H9 (cell line): ENCODE measurements around the gene RSPO1. TPM values are rescaled to one million over a fixed set of nuclear protein-coding genes. Genes with fewer than 3 reads are reported as not detected.

Experiments
- DNase-seq: peaks from one replicate; pipeline ENCODE4 v3.0.0-alpha.2; 2017
- H2AFZ ChIP-seq: one replicate; pipeline ENCODE4 v1.6.1; 2013; ENCODE audit warnings: mild to moderate bottlenecking, low read length, control low read depth, moderate library complexity
- H2AK5ac ChIP-seq: 2 replicates; pipeline ENCODE4 v1.6.1; 2013; ENCODE audit warnings: low read length, control low read depth, mixed read lengths; ENCODE audit not compliant: insufficient read length
- H2BK120ac ChIP-seq: one replicate; pipeline ENCODE4 v1.6.1; 2013; ENCODE audit warnings: low read depth, mild to moderate bottlenecking, low read length, control low read depth, inconsistent platforms; ENCODE audit not compliant: poor library complexity, severe bottlenecking
- H2BK12ac ChIP-seq: 2 replicates; pipeline ENCODE4 v1.6.1; 2013; ENCODE audit warnings: low read length, control low read depth, mixed read lengths, low read depth; ENCODE audit not compliant: insufficient read length
- H2BK15ac ChIP-seq: 2 replicates; pipeline ENCODE4 v1.6.1; 2013; ENCODE audit warnings: low read depth, low read length, control low read depth
- H2BK20ac ChIP-seq: one replicate; pipeline ENCODE4 v1.6.1; 2013; ENCODE audit warnings: low read depth, mild to moderate bottlenecking, low read length, control low read depth, inconsistent platforms; ENCODE audit not compliant: poor library complexity, severe bottlenecking
- H2BK5ac ChIP-seq: 2 replicates; pipeline ENCODE4 v1.6.1; 2013; ENCODE audit warnings: low read length, control low read depth, mixed read lengths; ENCODE audit not compliant: insufficient read length
- H3K14ac ChIP-seq: 2 replicates; pipeline ENCODE4 v1.6.1; 2013; ENCODE audit warnings: low read length, control low read depth; ENCODE audit not compliant: insufficient read depth
- H3K18ac ChIP-seq: 2 replicates; pipeline ENCODE4 v1.6.1; 2013; ENCODE audit warnings: low read depth, mild to moderate bottlenecking, mixed read lengths, low read length, control low read depth; ENCODE audit not compliant: insufficient read length
- H3K23ac ChIP-seq: 2 replicates; pipeline ENCODE4 v1.6.1; 2013; ENCODE audit warnings: low read length, control low read depth, mixed read lengths, low read depth; ENCODE audit not compliant: insufficient read length
- H3K23me2 ChIP-seq: 2 replicates; pipeline ENCODE4 v1.6.1; 2013; ENCODE audit warnings: low read depth, mild to moderate bottlenecking, mixed read lengths, low read length, control low read depth; ENCODE audit not compliant: insufficient read length, poor library complexity, severe bottlenecking
- H3K27ac ChIP-seq: 2 replicates; pipeline ENCODE4 v1.5.1; 2013; ENCODE audit warnings: low read length, control low read depth, mixed read lengths, low read depth; ENCODE audit not compliant: insufficient read length
- H3K27me3 ChIP-seq: 2 replicates; pipeline ENCODE4 v1.6.1; 2013; ENCODE audit warnings: low read length, control low read depth, inconsistent platforms; ENCODE audit not compliant: insufficient read depth
- H3K4ac ChIP-seq: 2 replicates; pipeline ENCODE4 v1.6.1; 2013; ENCODE audit warnings: low read depth, mild to moderate bottlenecking, control low read depth, inconsistent platforms, low read length, moderate library complexity
- H3K4me1 ChIP-seq: 2 replicates; pipeline ENCODE4 v1.6.1; 2013; ENCODE audit warnings: low read length, control low read depth, inconsistent platforms; ENCODE audit not compliant: insufficient read depth
- H3K4me2 ChIP-seq: 2 replicates; pipeline ENCODE4 v1.6.1; 2013; ENCODE audit warnings: low read length, control low read depth, mixed read lengths; ENCODE audit not compliant: insufficient read length, insufficient read depth
- H3K56ac ChIP-seq: 2 replicates; pipeline ENCODE4 v1.6.1; 2013; ENCODE audit warnings: low read depth, mild to moderate bottlenecking, mixed read lengths, low read length, control low read depth; ENCODE audit not compliant: insufficient read length
- H3K79me1 ChIP-seq: 2 replicates; pipeline ENCODE4 v1.6.1; 2013; ENCODE audit warnings: low read depth, mild to moderate bottlenecking, moderate library complexity, low read length, control low read depth, inconsistent platforms; ENCODE audit not compliant: insufficient read depth, poor library complexity, severe bottlenecking
- H3K79me2 ChIP-seq: 2 replicates; pipeline ENCODE4 v1.6.1; 2013; ENCODE audit warnings: low read length, control low read depth, inconsistent platforms; ENCODE audit not compliant: insufficient read depth
- H3K9ac ChIP-seq: 2 replicates; pipeline ENCODE4 v1.6.1; 2013; ENCODE audit warnings: low read length, control low read depth, mixed read lengths; ENCODE audit not compliant: insufficient read length; ENCODE audit errors: extremely low read depth
- H3K9me3 ChIP-seq: one replicate; pipeline ENCODE4 v1.6.1; 2013; ENCODE audit warnings: low read depth, low read length, inconsistent platforms; ENCODE audit not compliant: control insufficient read depth
- H3T11ph ChIP-seq: one replicate; pipeline ENCODE4 v1.6.1; 2013; ENCODE audit warnings: mild to moderate bottlenecking, low read length, control low read depth, inconsistent platforms
- H4K20me1 ChIP-seq: one replicate; pipeline ENCODE4 v1.6.1; 2013; ENCODE audit not compliant: control insufficient read depth, insufficient read length, insufficient read depth
- H4K5ac ChIP-seq: 2 replicates; pipeline ENCODE4 v1.6.1; 2013; ENCODE audit warnings: low read depth, mild to moderate bottlenecking, mixed read lengths, low read length, control low read depth; ENCODE audit not compliant: insufficient read length
- H4K8ac ChIP-seq: replicated peaks from 2 replicates; pipeline ENCODE4 v1.6.1; 2013; ENCODE audit warnings: low read length, control low read depth, mixed read lengths, low read depth; ENCODE audit not compliant: insufficient read length
- H4K91ac ChIP-seq: 2 replicates; pipeline ENCODE4 v1.6.1; 2013; ENCODE audit warnings: low read depth, mild to moderate bottlenecking, moderate library complexity, mixed read lengths, low read length, control low read depth; ENCODE audit not compliant: insufficient read length
- H3K27ac Mint-ChIP-seq, 3 experiments: 2 replicates in 2 of 3; 3 replicates in 1 of 3; pipeline ENCODE4 v1.8.0; 2020 to 2021; ENCODE audit warnings: mixed read lengths in 3 of 3, mild to moderate bottlenecking in 1 of 3, moderate library complexity in 1 of 3
- H3K27me3 Mint-ChIP-seq: 2 replicates; pipeline ENCODE4 v1.8.0; 2021; ENCODE audit warnings: low read depth, mild to moderate bottlenecking, moderate library complexity, mixed read lengths
- H3K36me3 Mint-ChIP-seq, 3 experiments: 2 replicates in 2 of 3; 3 replicates in 1 of 3; pipeline ENCODE4 v1.8.0; 2020 to 2021; ENCODE audit warnings: low read depth in 3 of 3, mixed read lengths in 3 of 3; ENCODE audit not compliant: insufficient read depth in 1 of 3
- H3K4me1 Mint-ChIP-seq, 2 experiments: 2 replicates each; pipeline ENCODE4 v1.8.0; 2020; ENCODE audit warnings: mixed read lengths in 2 of 2
- H3K4me3 Mint-ChIP-seq, 2 experiments: 2 replicates in 1 of 2; 3 replicates in 1 of 2; pipeline ENCODE4 v1.8.0; 2020 to 2021; ENCODE audit warnings: mild to moderate bottlenecking in 2 of 2, mixed read lengths in 2 of 2, moderate library complexity in 1 of 2
- H3K9me3 Mint-ChIP-seq, 2 experiments: 2 replicates in 1 of 2; 3 replicates in 1 of 2; pipeline ENCODE4 v1.8.0; 2020; ENCODE audit warnings: mild to moderate bottlenecking in 2 of 2, mixed read lengths in 2 of 2, moderate library complexity in 1 of 2
- CTCF ChIP-seq: fragments of 200-600 bp; sonication (generic); conservative IDR thresholded peaks from 3 replicates; pipeline ENCODE4 v1.8.0; 2021; ENCODE audit warnings: antibody characterized with exemption, mild to moderate bottlenecking
- WGBS: extraction: QIAGEN DNeasy Blood & Tissue Kit; methylation state at CpG from one replicate; pipeline ENCODE4 v1.1.7; 2013; ENCODE audit warnings: missing lambda C conversion rate, low lambda C conversion rate, mixed read lengths; ENCODE audit not compliant: insufficient read length; ENCODE audit errors: extremely low coverage; 5-methylcytosine and 5-hydroxymethylcytosine counted together
- total RNA-seq: library from RNA; stranded (reverse); gene quantifications from 2 replicates; pipeline ENCODE4 v1.2.1, GENCODE V29; 2021

Gene RSPO1
- total RNA-seq, 1 experiment from 2014 or later, result 0.35 TPM

- Histone ChIP-seq H3T11ph (no peak overlapping the region), H3K79me2 (no peaks in the 10 kb centered on the region), H2AK5ac (no peak overlapping the region), H2BK120ac (no peak overlapping the region), H4K8ac (no peak overlapping the region), H3K27me3 (no peaks in the 10 kb centered on the region), H3K4ac (no peak overlapping the region), H3K9me3 (no peaks in the 10 kb centered on the region), H3K9ac (no peak overlapping the region), H2AFZ (no peak overlapping the region), H3K4me1 (no peaks in the 10 kb centered on the region), H3K23ac (no peak overlapping the region), H4K91ac (no peak overlapping the region), H4K5ac (no peak overlapping the region), H3K79me1 (no peaks in the 10 kb centered on the region), H3K27ac (no peak overlapping the region), H3K18ac (no peak overlapping the region), H3K14ac (no peak overlapping the region), H3K4me2 (no peak overlapping the region), H3K23me2 (no peaks in the 10 kb centered on the region), H2BK20ac (no peak overlapping the region), H3K56ac (no peak overlapping the region), H2BK15ac (no peak overlapping the region), H2BK12ac (no peak overlapping the region), H2BK5ac (no peak overlapping the region), H4K20me1 (no peaks in the 10 kb centered on the region)
- no peak overlapping the region for H3K27ac Mint-ChIP-seq
- DNase-seq, result no peak
- H3K36me3 Mint-ChIP-seq, result peaks cover 32 to 78% (median 70%) of the 10 kb centered on the region in 3 experiments; a peak in 6 of 7 replicates
- no peak overlapping the region for H3K4me3 Mint-ChIP-seq
- H3K4me1 Mint-ChIP-seq, result no peaks in the 10 kb centered on the region
- no peaks in the 10 kb centered on the region for H3K9me3 Mint-ChIP-seq
- TF ChIP-seq CTCF, result no peak
- no CpG with 5 or more reads among the region's 3 CpGs for WGBS
- H3K27me3 Mint-ChIP-seq, result no peaks in the 10 kb centered on the region
Observed at GRCh38 chr1:37567023-37567422, 67.7 kb downstream of the RSPO1 start.
